GM21576 (cell line): ENCODE data around the gene TSC22D1.

Experiments used
- ATAC-seq: cut with Tn5 transposase; IDR thresholded peaks from one replicate; pipeline ENCODE4 v1.9.1; 2021; ENCODE audit warnings: mild to moderate bottlenecking, moderate library complexity; ENCODE audit not compliant: unreplicated experiment

The TSC22D1 gene

DNA sequence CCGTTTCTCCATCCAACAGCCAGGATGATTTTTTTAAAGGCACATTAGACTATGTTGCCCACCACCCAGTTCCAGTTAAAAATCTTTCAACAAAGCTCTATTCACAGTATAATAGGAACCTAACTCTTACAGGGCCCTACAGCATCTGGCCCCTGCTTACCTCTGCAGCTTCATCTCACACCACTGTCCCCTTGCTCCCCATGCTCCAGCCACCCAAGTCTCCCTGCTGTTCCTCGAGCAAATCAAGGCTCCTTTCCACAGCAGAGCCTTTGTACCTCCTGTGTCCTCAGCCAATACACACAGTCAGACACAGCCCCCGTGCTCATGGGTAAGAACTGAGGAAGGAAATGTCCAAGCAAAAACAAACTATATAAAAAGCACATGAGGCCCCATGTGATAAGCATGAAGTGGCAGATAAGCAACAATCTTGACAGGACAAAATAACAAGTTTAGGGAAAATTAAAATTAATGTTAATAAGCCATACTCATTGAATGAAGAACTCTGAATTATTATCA lies 67.5 kb downstream of the TSC22D1 start:
- ATAC-seq: no peak

DNA sequence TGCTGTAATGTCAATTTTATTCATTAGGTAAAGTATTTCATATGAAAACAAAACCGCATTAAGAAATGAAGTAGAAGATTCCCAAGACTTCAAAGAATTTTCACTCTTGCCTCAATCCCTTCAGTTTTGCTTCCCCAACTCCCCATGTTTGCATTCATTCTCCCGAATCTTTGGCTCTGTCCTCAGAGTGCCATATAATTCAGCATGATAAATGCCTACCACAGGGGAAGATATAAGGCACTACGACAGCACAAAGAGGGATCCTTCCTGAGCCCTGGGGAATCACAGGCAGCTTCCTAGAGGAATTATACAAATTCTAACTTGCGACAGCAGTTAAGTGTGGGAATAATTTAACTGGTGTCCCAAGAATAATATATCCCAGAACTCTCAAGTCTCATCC lies 68.5 kb downstream of the TSC22D1 start:
- no peak for ATAC-seq

DNA sequence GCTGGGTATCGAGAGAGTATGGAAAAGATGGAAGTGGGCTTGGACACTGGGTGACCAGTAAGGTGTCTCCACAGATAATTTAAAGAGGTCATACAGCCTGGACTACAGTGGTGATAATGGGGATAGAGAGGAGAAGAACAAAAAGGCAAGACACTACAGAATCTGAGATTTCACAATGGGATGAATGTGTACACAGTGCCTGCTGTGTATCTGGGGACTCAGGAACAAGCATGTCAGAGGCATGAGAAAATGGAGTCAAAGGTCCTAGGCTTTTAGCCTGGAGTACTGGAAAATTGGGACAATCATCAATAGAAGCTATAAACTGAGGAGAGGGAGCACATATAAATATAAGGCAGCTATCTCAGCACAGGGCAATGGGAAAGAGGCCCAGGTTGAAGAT lies 69.4 kb downstream of the TSC22D1 start:
- no peak for ATAC-seq

DNA sequence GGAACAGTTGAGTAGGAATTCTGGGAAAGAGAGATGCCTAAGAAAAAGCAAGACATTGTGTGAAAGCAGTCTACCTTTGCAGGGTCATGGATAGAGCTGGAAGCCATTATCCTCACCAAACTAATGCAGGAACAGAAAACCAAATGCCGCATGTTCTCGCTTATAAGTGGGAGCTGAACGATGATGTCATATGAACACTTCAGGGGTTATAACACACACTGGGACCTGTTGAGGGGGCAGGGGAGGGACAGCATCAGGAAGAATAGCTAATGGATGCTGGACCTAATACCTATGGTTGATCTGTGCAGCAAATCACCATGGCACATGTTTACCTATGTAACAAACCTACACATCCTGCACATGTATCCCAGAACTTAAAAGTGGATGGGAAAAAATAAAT lies 69.9 kb downstream of the TSC22D1 start:
- no peak for ATAC-seq

DNA sequence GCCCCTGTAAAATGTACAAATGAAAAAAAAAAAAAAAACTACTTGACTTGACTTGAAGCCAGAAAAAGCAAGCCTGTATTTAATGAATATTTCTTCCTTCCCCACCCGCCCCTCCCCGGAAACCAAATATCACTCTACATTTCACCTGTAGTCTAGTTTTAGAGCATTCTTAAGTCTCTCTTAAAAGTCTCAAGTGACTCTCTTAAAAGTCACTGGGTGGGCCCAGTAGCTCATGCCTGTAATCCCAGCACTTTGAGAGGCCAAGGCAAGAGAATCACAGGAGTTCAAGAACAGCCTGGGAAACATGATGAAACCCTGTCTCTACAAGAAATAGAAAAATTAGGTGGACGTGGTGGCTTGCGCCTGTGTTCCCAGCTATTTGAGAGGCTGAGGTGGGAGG lies 72.0 kb downstream of the TSC22D1 start:
- no peak for ATAC-seq

DNA sequence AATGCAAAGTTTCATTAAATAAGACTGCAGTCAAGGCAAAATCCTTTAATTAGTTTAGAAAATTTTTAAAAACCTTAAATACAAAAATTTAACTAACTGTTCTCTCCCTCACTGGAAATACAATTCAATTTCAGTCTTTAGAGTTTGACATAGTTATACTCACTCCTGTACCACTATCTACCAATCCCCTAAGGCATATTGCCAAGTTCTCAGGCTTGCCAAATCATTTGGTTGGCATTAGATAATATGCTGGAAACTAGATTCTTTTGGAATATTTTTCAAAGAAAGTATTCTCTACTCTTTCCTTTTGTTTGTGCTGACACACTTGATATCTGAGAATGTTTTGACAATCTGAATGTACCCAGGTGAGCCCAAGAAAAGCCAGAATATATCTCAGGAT lies 77.2 kb downstream of the TSC22D1 start:
- no peak for ATAC-seq

DNA sequence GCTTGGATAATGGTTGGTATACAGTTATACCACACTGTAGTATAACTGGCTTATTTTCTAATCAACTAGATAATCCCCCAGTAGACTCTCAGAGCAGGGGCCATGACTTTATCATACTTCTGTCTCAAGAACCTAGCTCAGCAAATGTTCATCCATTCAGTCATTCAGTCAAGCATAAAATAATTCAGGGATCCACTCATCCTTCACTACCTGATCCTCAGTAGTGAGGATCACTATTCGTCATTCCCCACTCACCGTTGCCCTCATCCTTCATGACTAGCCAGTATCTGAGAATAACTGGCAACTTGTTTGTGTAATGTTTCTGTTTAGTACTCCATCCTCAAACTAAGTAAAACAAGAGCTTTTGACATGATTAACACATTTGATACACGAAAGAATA lies 77.6 kb downstream of the TSC22D1 start:
- ATAC-seq: no peak

DNA sequence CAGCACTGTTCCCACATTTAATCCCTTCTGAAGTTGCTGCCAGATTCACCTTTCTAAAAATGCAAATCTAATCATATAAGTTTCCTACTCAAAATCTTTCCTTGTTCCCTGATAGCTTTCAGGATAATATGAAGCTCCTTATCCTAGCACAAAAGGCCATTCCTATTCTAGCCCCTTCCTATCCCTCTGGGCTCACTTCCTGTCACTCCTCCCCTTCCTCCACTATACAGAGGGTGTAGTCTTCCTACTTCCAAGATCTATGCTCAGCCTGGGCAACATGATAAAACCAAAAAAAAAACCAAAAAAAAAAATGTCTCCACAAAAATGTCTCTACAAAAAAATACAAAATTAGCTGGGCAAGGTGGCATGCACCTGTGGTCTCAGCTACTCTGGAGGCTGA lies 78.3 kb downstream of the TSC22D1 start:
- ATAC-seq: no peak

DNA sequence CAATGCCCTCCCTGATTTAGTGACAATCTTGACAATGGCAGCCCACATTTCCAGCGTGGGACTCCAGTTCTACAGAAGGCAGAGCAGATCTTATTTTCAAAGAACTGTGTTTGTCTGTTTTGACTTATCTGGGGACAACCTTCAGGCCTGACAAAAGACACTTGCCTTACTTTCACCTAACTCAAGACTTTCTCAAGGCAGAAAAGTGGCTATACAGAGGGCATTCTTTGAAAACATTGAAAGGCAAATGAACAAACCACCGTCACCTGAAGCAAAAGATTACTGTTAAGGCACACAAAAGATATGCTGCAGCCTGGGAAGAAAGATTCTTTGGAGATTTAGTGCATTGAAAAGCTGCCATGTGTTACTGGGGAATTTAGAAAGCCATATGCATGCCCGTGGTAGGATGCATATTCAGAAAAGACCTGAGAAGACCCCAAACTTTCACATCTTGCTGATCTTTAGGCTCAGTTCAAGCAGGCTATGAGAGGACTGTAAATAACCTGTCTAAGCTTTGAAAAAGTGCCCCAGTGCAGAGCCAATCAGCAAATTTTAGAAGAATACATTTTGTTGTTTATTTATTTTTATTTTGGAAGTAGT lies 82.8 kb downstream of the TSC22D1 start:
- ATAC-seq: no peak

DNA sequence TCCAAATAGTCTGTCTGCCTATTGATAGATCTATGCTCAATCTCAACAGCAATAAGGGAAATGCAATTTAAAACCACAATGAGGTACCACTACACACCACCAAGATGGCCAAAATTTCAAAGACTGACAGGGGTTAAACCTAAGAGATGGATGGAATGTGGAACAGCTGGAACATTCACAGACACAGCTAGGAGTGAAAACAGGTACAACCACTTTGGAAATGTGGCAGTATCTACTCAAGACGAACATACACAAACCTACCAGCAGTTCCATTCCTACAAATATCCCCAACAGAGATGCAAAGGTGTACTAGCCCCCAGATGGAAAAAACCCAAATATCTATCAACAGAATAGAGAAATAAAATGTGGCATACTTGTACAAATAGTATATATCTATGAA lies 86.4 kb downstream of the TSC22D1 start:
- ATAC-seq: no peak

DNA sequence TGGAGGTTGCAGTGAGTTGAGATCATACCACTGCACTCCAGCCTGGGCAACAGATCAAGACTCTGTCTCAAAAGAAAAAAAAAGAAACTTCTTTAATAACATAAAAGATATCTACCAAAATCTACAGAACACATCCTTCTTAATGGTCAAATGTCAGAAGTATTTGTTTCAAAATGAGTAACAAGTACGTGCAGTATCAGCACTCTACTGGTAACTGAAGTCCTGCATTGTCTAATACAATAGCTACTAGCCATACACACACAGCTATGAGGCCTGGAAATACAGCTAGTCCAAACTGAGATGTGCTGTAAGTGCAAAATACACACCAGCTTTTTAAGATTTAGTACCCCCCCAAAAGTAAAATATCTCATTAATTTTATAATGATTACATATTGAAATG lies 88.1 kb downstream of the TSC22D1 start:
- ATAC-seq: peak; percentile 66

DNA sequence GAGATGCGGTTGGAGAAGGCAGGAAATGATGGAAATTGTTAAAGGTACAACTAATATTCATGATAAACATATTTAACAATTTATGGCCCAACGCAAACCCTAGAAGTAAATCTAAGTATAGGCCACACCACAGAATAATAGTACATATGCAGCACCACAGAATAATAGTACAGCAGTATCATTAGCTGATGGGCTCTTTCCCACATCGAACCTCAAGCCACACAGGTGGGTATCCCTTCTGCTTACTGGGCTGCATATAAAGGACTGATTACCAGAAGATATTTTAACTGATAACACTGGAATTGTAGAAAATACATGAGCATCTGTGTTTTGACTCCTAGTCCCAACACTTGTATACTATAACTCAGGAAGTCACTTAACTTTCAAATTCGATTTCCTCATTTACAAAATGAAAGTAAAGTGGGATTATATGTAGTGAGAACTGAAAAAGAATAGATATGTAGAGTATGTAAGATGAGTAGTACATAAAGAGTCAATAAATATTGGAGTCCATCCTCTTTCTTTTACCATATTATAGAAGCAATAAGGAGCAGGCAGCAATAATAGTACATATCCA lies 91.5 kb downstream of the TSC22D1 start:
- peak; percentile 51 for ATAC-seq

DNA sequence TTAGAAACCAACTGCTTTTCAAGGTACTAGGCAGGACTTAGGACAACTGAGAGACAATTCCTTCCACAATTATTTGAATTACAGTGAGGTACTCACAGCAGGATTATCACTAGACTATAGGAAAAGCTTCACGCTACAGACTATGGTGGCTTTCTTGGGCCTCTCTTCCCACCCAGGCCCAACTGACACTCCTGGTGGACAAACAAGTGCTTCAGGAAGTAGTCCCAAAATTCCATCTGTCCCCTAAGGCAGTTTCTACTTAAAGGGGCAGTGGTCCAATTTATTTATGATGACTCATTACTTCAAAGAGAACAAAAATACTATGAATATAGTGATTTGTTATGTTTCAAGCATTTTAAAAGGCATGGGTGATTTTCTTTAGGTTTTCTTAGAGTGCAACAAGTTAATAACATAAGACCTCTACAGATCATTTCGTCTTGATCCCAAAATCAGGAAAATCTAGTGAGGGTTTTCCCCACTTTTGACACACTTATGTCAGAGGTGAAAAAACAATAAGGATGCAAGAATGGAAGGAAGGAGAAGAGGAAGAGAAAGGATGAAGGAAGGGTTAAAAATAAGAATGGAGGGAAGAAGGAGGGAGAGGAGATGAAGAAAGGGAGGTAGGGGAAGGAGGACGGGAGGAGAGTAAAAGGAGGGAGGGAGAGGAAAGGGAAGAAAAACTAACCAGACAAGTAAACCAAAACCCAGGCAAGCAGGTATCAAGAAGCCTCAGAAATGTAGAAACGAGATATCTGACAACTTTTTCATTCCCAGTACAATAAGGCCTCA lies 101.8 kb downstream of the TSC22D1 start:
- ATAC-seq: no peak

DNA sequence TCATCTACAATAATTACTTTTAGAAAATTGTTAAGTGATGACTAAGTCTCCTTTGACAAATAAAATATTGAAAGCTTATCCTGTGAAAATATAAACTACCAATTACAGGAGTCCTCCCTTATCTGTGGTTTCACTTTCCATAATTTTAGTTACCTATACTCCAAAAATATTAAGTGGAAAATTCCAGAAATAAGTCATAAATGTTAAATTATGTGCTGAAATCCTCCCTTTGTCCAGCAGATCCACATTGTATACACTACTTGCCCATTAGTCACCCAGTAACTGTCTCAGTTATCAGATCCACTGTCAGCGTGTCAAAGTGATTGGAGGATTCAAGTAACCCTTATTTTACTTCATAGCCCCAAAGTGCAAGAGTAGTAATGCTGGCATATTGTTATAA lies 104.4 kb downstream of the TSC22D1 start:
- no peak for ATAC-seq

DNA sequence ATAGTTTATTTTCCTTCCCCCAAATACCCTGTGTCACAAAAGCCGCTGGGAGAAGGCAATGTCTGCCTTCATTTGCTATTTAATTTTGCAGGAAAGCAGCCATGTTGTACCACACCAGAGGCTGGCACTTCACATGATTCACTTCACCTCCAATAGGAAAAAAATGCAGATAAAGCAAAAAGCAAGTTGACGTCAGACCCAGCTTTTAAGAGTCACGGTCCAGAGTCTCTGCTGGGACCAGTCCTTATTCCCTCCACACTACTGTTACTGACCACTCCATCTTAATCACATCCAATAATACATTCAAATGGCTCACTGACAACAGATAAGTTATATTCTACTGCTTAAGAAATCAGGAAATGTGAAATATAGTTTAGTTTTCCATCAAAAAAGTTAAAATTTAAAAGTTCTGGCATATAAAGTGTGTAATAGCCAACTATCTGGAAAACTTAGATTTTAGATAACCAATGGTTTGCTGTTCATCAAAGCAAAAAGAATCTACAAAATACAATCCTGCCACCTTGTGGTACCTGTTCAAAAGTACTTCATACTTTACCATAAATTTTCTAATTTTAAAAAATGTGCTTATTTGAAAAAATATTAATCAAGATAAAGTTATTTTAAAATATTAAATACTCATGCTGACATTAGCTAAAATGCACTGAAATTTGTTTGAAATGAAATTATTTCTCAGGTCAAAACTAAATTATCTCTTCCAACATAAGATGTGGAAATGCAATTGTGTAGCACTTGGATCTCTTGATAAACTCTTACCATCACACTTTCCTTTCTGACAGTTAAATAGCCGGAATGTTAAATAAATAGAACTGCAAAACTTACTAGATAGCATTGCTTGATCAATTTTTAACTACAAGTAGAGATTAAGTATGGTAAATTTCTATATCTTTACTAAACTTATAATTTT lies 105.2 kb downstream of the TSC22D1 start:
- ATAC-seq: no peak

DNA sequence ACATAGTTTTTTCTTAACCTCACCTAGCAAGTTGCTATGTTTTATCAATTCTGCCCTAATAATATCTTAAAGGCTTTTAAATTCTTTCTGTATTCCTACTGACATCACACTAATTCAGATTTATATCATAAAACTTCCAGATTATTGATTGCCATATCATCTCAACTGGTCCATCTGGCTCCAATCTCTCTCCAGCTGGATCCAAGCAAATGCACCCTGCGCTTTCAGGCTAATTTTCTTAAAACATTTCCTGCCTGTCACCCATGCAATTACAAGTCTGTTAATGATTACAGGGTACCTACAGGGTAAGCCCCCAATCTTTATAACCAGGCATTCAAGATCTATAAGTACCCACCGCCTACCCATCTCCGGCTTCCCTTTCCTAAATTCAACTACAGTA lies 107.3 kb downstream of the TSC22D1 start:
- ATAC-seq: no peak

DNA sequence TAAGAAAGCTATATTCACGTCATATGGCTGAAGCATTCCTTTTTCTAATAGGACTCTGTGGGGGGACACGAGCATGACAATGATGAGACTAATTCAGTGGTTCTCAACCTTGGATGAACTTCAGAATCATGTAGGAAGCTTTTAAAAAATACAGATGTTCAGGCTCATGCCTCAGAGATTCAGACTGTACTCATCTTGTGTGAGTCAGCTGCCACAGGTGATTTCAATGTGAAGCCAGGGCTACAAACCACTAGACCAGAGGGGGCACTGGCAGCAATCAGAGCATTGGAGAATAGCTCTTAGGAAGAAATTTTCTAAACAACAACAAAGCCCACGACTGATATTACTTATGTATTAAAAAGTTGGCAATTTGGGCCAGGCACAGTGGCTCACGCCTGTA lies 110.8 kb downstream of the TSC22D1 start:
- ATAC-seq: no peak

DNA sequence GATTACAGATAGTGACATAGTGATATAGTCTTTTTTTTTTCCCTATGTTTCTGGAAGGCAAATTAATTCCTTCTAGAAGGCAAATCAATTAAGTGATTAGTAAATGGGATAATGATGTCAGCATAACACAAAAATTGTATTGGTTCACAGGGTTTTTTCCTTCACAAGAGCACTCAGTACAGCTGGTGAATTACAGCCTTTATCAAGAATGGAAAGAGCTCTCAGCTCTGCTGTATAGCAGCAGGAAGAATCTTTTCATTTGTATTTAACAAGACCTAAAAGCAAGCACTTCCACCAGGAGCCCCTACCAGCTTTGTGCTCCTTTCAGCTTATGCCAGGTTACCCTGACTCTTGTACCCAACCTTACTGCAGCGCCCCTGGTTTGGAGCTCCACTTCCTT lies 111.7 kb downstream of the TSC22D1 start:
- no peak for ATAC-seq

DNA sequence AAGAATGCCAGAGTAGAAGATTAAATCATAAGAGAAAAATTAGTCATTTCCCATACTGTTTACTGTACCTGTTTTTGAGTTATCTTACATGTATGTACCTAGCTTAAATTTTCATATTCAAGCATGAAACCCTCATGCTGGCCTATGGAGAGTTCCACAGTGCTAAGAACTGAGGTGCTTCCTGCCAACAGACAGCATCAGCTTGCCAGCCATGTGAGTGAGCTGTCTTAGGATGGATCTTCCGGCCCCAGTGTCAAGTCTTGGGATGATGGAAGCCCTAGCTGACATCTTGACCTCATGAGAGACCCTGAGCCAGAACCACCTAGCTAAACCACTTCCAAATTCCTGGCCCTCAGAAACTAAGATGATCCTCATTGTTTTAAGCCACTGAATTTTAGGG lies 112.4 kb downstream of the TSC22D1 start:
- ATAC-seq: no peak

DNA sequence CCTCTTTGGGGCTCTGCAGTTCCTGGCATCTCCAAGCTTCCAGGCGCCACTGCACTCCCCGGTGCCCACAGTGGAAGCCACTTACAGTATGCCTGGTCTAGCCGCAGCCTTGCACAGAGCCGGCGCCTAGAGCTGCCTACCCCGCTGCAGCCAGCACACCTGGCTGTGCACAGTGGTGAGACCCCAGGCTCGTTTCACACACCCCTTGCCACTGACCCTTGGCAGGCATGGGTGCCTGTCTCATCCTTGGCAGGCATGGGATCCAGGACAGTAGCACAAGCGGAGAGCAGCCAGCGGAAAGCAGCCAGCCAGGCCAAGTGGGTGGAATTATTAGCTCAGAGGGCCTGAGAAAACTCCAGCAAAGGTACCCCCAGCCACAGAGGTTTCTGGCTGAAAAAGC lies 116.5 kb downstream of the TSC22D1 start:
- ATAC-seq: no peak

DNA sequence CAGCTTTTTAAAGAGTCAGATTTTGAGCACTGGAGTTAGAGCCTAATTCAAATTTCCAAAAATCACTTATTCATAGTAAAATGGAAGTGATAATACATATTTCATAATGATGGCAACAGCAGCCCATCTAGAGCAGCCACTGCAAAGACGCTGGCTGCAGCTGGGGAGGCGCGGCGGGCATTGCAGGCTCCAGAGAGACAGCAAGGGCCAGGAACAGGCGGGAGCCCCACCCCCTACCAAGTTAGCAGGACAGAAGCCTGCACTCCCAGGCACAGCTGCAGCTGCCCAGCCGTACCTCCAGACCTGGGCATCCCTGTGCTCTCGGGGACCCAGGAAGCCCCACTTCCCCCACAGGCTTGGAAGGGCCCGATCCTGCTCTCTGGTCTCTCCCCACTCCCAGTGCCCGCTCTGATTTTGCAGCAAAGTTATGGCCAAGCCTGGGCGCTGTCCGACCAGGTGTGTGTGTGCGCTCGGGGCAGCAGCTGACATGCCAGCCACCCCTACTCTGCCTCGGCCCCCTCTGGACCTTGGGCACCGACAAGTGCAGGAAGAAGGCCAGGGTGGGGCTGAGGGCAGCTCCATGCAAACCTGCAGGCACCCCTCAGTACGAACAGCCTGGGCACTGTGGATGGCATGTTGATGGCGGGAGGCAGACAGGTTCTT lies 117.7 kb downstream of the TSC22D1 start:
- ATAC-seq: no peak
